K562 (cell line): ENCODE data around the gene UPF1. TPM values are rescaled to one million over a fixed set of nuclear protein-coding genes. Genes with fewer than 3 reads are reported as not detected.

Experiments used
- CBX5 ChIP-seq: IDR thresholded peaks from 2 replicates; pipeline ENCODE4 v1.6.1; 2014; ENCODE audit warnings: low read depth, borderline replicate concordance
- DEAF1 ChIP-seq: fragments of 450-650 bp; formaldehyde crosslinking; IDR thresholded peaks from 2 replicates; pipeline ENCODE4 v1.4.0; 2020; ENCODE audit warnings: mild to moderate bottlenecking, moderate library complexity
- HDAC8 ChIP-seq: fragments of 450-650 bp; IDR thresholded peaks from 2 replicates; pipeline ENCODE4 v1.6.1; 2016; ENCODE audit warnings: mild to moderate bottlenecking, missing genetic modification characterization, moderate library complexity, missing compliant biosample characterization
- KDM1A ChIP-seq, 2 experiments: fragments of 450-650 bp; IDR thresholded peaks; 2 replicates each; pipeline ENCODE4 v1.6.1; 2016; ENCODE audit warnings: mild to moderate bottlenecking in 2 of 2
- KLF10 ChIP-seq: fragments of 250-450 bp; sonication (Bioruptor Pico); IDR thresholded peaks from 2 replicates; pipeline ENCODE4 v1.6.1; 2021; ENCODE audit warnings: matching md5 sums
- SIN3B ChIP-seq: fragments of 450-650 bp; IDR thresholded peaks from 2 replicates; pipeline ENCODE4 v1.6.1; 2017; ENCODE audit warnings: low read depth, mild to moderate bottlenecking, moderate library complexity
- SMAD4 ChIP-seq: fragments of 250-450 bp; sonication (Bioruptor Pico); conservative IDR thresholded peaks from 2 replicates; pipeline ENCODE4 v1.8.0; 2021; ENCODE audit warnings: inconsistent platforms, mild to moderate bottlenecking, moderate library complexity
- SP1 ChIP-seq: sonication (generic); formaldehyde crosslinking; IDR thresholded peaks from 2 replicates; pipeline ENCODE4 v1.8.1; 2022; ENCODE audit warnings: mild to moderate bottlenecking, missing genetic modification reagents
- TAF7 ChIP-seq: fragments of 450-650 bp; IDR thresholded peaks from 2 replicates; pipeline ENCODE4 v1.6.1; 2016; ENCODE audit warnings: missing genetic modification characterization, missing compliant biosample characterization
- UBTF ChIP-seq, 2 experiments: IDR thresholded peaks; 2 replicates each; pipeline ENCODE4 v1.6.1; 2012; ENCODE audit warnings: improper control_type of control experiment in 2 of 2, low read depth in 2 of 2, low read length in 2 of 2, borderline replicate concordance in 1 of 2
- ZBTB7A ChIP-seq: IDR thresholded peaks from 2 replicates; pipeline ENCODE4 v1.6.1; 2011; ENCODE audit warnings: low read depth, mild to moderate bottlenecking, low read length, moderate library complexity, borderline replicate concordance; ENCODE audit not compliant: control insufficient read depth
- ZC3H11A ChIP-seq: IDR thresholded peaks from 2 replicates; pipeline ENCODE4 v1.6.1; 2012; ENCODE audit warnings: low read depth, low read length, improper control_type of control experiment
- ZKSCAN1 ChIP-seq: fragments of 150-350 bp; IDR thresholded peaks from 2 replicates; pipeline ENCODE4 v1.6.1; 2016; ENCODE audit warnings: low read depth, low read length
- ZNF318 ChIP-seq, 2 experiments: fragments of 450-650 bp; IDR thresholded peaks; 2 replicates each; pipeline ENCODE4 v1.6.1; 2016; ENCODE audit warnings: mild to moderate bottlenecking in 2 of 2, borderline replicate concordance in 1 of 2, low read depth in 1 of 2, moderate library complexity in 1 of 2
- ZSCAN29 ChIP-seq: fragments of 450-650 bp; IDR thresholded peaks from 2 replicates; pipeline ENCODE4 v1.6.1; 2017
- polyA plus RNA-seq, 8 experiments: library from polyadenylated mRNA; depleted of rRNA in 4 of 8; stranded (reverse) in 5 of 8; unstranded in 3 of 8; fragments of >200 nt; fragmentation: Nextera tagmentation in 2 of 8; fragmentation: Illumina TruSeq in 1 of 8; extraction: Ambion mirVana in 2 of 8; extraction: Trizol in 1 of 8; gene quantifications; 2 replicates each; pipeline versions ENCODE4 v1.2.1 to v1.2.3, GENCODE V29; 2011 to 2014; ENCODE audit warnings: inconsistent platforms in 1 of 8, missing spikeins in 1 of 8
- total RNA-seq, 7 experiments: library from RNA; depleted of rRNA in 6 of 7; stranded (reverse); fragments of >200 nt in 6 of 7; fragmentation: Illumina TruSeq in 2 of 7; extraction: Trizol in 2 of 7; gene quantifications; 2 replicates each; pipeline versions ENCODE4 v1.2.1 to v1.2.3, GENCODE V29; 2011 to 2021; ENCODE audit warnings: low replicate concordance in 1 of 7

UPF1 gene
- total and polyA plus RNA-seq, 9 of the 15 experiments (the other 6 are each of a cell fraction or from before 2014, with no cell fraction given): 0.34 to 103 (median 27.9) TPM

GRCh38 chr19:18865973-18866799, 34.4 kb downstream of the UPF1 start (continued):
- no peak for TF ChIP-seq ZNF318 (IDR thresholded peaks at IDR 0.05; ENCODE audit: borderline replicate concordance in 1 of 2, low read depth in 1 of 2)
- TF ChIP-seq ZKSCAN1: peak; percentile 98
- no peak for TF ChIP-seq CBX5
- no peak for TF ChIP-seq ZC3H11A
- no peak for TF ChIP-seq SIN3B
- TF ChIP-seq ZSCAN29: no peak
- no peak for TF ChIP-seq TAF7 (tag)
- TF ChIP-seq ZBTB7A: peak; percentile 91
- no peak for TF ChIP-seq KDM1A (IDR thresholded peaks at IDR 0.05)
- 0 out of 2 replicates have a peak, but pooled peaks have one; percentile 29 for TF ChIP-seq SMAD4
- TF ChIP-seq SP1 (CRISPR knock-in tag): peak; percentile 69; the same call in 1 of the 2 replicates
- TF ChIP-seq UBTF (IDR thresholded peaks at IDR 0.05; ENCODE audit: borderline replicate concordance in 1 of 2, low read depth in 2 of 2, low read length in 2 of 2): 0 out of 4 replicates have a peak, but pooled peaks of 1 of the 2 experiments have one; percentile 25
- TF ChIP-seq DEAF1 (CRISPR knock-in tag): 0 out of 2 replicates have a peak, but pooled peaks have one; percentile 26
- no peak for TF ChIP-seq HDAC8 (tag)
- TF ChIP-seq KLF10 (CRISPR knock-in tag): no peak
